Measurements from ENCODE around the gene MANBA. TPM values are rescaled to one million over a fixed set of nuclear protein-coding genes. Genes with fewer than 3 reads are reported as not detected.
A peak's percentile ranks its signal among the peaks of the same experiment; 100 is the strongest.
"Not testable (repeated sequence)": the region's sequence is repeated elsewhere in the genome, so short reads cannot be mapped to it uniquely, and the experiment has no call there.

The MANBA gene
- polyA plus RNA-seq, 1 donor from 2014 or later = 32.4 TPM

GRCh38 chr4:102722740-102723139 lies 38.0 kb downstream of the MANBA start:
- H3K4me1 Mint-ChIP-seq = peaks cover 3 to 5% (median 4%) of the 10 kb centered on the region in 3 donors
- H3K9me3 Mint-ChIP-seq = peaks cover 0 to 3% (median 0%) of the 10 kb centered on the region in 3 donors
- H3K27me3 Mint-ChIP-seq = no peaks in the 10 kb centered on the region
- H3K27ac Mint-ChIP-seq = no peak overlapping the region
- H3K4me3 Mint-ChIP-seq = no peak overlapping the region
- peaks cover 17% of the 10 kb centered on the region for H3K36me3 Mint-ChIP-seq

DNA sequence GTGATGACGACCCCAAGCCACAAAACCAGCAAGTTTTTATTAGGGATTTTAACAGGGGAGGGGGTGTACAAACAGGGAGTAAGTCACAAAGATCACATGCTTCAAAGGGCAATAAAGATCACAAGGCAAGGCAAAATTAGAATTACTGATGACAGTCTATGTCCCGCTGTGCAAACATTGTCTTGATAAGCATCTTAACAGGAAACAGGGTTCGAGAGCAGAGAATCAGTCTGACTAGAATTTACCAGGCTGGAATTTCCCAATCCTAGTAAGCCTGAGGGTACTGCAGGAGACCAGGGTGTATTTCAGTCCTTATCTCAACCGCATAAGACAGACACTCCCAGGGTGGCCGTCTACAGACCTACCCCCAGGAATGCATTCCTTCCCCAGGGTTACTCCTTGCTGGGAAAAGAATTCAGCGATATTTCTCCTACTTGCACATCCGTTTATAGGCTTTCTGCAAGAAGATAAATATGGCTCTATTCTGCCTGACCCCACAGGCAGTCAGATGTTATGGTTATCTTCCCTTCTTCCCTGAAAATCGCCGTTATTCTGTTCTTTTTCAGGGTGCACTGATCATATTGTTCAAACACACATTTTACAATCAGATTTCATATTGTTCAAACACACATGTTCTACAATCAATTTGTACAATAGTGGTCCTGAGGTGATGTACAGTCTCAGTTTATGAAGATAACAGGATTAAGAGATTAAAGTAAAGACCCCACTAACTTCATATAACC lies 41.8 kb downstream of the MANBA start:
- peak overlapping the region in 1 of 3 donors; percentile 67 for H3K27ac Mint-ChIP-seq
- not testable (repeated sequence) for H3K4me1 Mint-ChIP-seq, H3K4me3 Mint-ChIP-seq, H3K9me3 Mint-ChIP-seq, H3K27me3 Mint-ChIP-seq
- peaks cover 11% of the 10 kb centered on the region for H3K36me3 Mint-ChIP-seq

DNA sequence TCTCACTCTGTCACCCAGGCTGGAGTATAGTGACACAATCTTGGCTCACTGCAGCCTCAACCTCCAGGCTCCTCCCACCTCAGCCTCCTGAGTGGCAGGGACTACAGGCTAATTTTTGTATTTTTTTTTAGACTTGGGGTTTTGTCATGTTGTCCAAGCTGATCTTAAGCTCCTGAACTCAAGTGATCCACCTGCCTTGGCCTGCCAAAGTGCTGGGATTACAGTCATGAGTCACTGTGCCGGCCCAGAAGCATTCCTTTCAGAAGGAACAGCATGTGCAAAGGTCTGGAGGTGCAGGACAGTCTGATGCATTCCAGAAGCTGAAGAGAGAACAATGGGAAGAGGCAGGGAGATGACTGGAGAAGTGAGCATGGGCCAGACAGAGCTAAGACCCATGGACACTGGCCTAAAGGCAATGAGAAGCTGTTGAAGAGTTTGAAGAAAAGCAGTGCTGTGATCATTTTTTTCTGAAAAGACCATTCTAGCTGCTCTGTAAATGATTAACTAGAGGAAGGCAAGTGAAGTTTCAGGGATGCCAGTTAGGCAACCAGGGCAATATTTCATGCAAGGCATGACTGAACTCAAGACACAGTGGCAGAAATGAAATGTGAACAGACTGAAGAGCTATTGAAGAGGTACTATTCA lies 43.2 kb downstream of the MANBA start:
- Mint-ChIP-seq H3K36me3 (peaks cover 11% of the 10 kb centered on the region), H3K4me3 (peak overlapping the region in 1 of 4 donors; percentile 3), H3K27me3 (no peaks in the 10 kb centered on the region), H3K4me1 (no peaks in the 10 kb centered on the region), H3K27ac (no peak overlapping the region), H3K9me3 (peaks cover 0 to 2% (median 0%) of the 10 kb centered on the region in 3 donors)

GRCh38 chr4:102715057-102715456 lies 45.7 kb downstream of the MANBA start:
- peaks cover 0 to 2% (median 0%) of the 10 kb centered on the region in 3 donors for H3K9me3 Mint-ChIP-seq
- H3K27me3 Mint-ChIP-seq = no peaks in the 10 kb centered on the region
- H3K27ac Mint-ChIP-seq = no peak overlapping the region
- peaks cover 22% of the 10 kb centered on the region for H3K36me3 Mint-ChIP-seq
- H3K4me3 Mint-ChIP-seq = no peak overlapping the region
- H3K4me1 Mint-ChIP-seq = peaks cover 5 to 12% (median 7%) of the 10 kb centered on the region in 3 donors

DNA sequence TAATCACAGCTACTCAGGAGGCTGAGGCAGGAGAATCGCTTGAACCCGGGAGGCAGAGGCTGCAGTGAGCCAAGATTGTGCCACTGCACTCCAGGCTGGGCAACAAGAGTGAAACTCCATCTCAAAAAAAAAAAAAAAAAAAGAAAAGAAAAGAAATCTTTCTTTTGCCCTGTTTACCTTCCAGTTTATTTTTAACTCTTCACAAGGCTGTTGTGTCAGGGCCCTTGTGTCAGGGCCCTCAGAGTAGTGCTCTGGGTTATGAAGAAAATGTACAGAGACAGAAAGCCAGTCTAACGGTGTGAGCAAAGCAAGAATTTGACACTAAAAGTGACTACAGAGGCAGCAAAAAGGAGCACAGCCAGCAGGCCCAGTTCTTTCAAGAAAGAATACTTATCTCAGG lies 47.0 kb downstream of the MANBA start:
- H3K27ac Mint-ChIP-seq, H3K27me3 Mint-ChIP-seq, H3K9me3 Mint-ChIP-seq, H3K4me3 Mint-ChIP-seq: not testable (repeated sequence)
- peaks cover 21% of the 10 kb centered on the region for H3K36me3 Mint-ChIP-seq
- peaks cover 12 to 22% (median 16%) of the 10 kb centered on the region in 3 donors for H3K4me1 Mint-ChIP-seq

DNA sequence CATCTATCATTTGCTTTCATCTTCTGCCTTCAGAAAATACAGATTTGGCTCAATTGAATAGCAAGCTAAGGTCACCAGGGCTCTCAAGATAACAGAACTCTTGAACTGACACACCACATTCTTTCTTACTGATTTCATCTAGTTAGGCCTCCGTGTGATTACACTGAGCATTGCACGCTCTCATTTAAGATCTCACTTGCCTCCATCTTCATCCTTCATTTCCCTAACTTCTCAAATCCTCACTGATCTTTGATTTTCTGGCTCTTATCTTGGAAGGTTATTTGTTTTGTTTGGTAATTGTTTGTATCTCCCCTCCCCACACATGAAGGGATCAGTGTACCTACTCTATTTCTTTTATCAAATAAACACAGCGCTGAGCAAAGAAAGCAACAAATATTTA lies 47.7 kb downstream of the MANBA start:
- no peak overlapping the region for H3K27ac Mint-ChIP-seq
- H3K36me3 Mint-ChIP-seq = peaks cover 22% of the 10 kb centered on the region
- peaks cover 13 to 26% (median 18%) of the 10 kb centered on the region in 3 donors for H3K4me1 Mint-ChIP-seq
- H3K4me3 Mint-ChIP-seq = no peak overlapping the region
- H3K9me3 Mint-ChIP-seq = no peaks in the 10 kb centered on the region
- no peaks in the 10 kb centered on the region for H3K27me3 Mint-ChIP-seq

DNA sequence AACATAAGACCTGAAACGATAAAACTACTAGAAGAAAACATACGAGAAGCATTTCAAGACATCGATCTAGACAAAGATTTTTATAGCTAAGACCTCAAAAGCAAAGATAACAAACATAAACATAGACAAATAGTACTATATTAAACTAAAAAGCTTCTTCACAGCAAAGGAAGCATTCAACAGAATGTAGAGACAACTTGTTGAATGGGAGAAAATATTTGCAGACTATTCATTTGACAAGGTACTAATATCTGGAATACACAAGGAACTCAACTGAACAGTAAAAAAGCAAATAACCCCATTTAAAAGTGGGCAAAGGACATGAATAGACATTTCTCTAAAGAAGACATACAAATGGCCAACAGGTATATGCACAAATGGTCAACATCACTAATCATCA lies 49.8 kb downstream of the MANBA start:
- Mint-ChIP-seq H3K9me3 (peaks cover 0 to 4% (median 1%) of the 10 kb centered on the region in 3 donors), H3K4me1 (peaks cover 14 to 26% (median 18%) of the 10 kb centered on the region in 3 donors), H3K27ac (no peak overlapping the region), H3K36me3 (peaks cover 28% of the 10 kb centered on the region), H3K27me3 (no peaks in the 10 kb centered on the region), H3K4me3 (no peak overlapping the region)

DNA sequence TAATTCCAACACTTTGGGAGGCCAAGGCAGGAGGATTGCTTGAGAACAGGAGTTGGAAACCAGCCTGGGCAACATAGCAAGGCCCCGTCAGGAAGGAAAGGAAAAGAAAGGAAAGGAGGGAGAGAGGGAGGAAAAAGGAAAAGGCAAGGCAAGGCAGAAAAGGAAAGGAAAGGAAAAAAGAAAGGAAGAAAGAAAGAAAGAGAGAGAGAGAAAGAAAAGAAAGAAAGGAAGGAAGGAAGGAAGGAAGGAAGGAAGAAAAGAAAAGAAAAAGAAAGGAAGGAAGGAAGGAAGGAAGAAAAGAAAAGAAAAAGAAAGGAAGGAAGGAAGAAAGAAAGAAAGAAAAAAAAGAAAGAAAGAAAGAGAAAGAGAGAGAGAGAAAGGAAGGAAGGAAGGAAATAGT lies 51.7 kb downstream of the MANBA start:
- peaks cover 14 to 26% (median 18%) of the 10 kb centered on the region in 3 donors for H3K4me1 Mint-ChIP-seq
- H3K9me3 Mint-ChIP-seq, H3K4me3 Mint-ChIP-seq, H3K27me3 Mint-ChIP-seq: not testable (repeated sequence)
- peak overlapping the region in 1 of 3 donors; percentile 16 for H3K27ac Mint-ChIP-seq
- H3K36me3 Mint-ChIP-seq = peaks cover 30% of the 10 kb centered on the region

- Mint-ChIP-seq H3K36me3 (peaks cover 32% of the 10 kb centered on the region), H3K27ac (no peak overlapping the region), H3K9me3 (peaks cover 0 to 4% (median 1%) of the 10 kb centered on the region in 3 donors), H3K4me3 (no peak overlapping the region), H3K27me3 (no peaks in the 10 kb centered on the region), H3K4me1 (peaks cover 14 to 26% (median 18%) of the 10 kb centered on the region in 3 donors)
These were observed 53.6 kb downstream of the MANBA start for GRCh38 chr4:102707150-102707549.

GRCh38 chr4:102705391-102705935 lies 55.3 kb downstream of the MANBA start:
- H3K27ac Mint-ChIP-seq = no peak overlapping the region
- peaks cover 10 to 17% (median 11%) of the 10 kb centered on the region in 3 donors for H3K4me1 Mint-ChIP-seq
- H3K4me3 Mint-ChIP-seq = no peak overlapping the region
- H3K9me3 Mint-ChIP-seq = peaks cover 0 to 4% (median 1%) of the 10 kb centered on the region in 3 donors
- H3K27me3 Mint-ChIP-seq = no peaks in the 10 kb centered on the region
- H3K36me3 Mint-ChIP-seq = peaks cover 22% of the 10 kb centered on the region

GRCh38 chr4:102696758-102697157 lies 64.0 kb downstream of the MANBA start:
- Mint-ChIP-seq H3K27ac (no peak overlapping the region), H3K4me3 (no peak overlapping the region), H3K9me3 (no peaks in the 10 kb centered on the region), H3K4me1 (peaks cover 0 to 2% (median 0%) of the 10 kb centered on the region in 3 donors), H3K36me3 (peaks cover 8% of the 10 kb centered on the region), H3K27me3 (no peaks in the 10 kb centered on the region)

DNA sequence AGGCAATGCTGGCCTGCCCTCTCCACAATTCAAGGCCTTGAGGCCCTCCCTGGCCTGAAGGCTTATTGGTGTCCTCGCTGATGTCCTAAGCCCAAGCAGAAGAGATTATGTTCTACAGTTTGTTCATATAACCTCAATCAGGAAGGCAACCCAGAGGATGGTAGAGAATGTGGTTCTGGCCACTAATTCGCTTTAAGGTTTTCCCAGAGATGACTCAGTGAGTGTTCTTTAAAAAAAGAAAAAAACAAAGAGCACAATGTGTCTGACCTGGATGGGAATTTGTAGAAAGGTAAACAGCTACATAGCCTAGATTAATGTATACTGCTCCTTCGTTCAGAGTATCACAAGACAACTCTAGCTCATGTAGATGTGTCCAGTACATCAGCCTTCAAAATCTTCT lies 66.0 kb downstream of the MANBA start:
- H3K9me3 Mint-ChIP-seq = no peaks in the 10 kb centered on the region
- no peak overlapping the region for H3K4me3 Mint-ChIP-seq
- H3K4me1 Mint-ChIP-seq = peaks cover 0 to 2% (median 0%) of the 10 kb centered on the region in 3 donors
- no peaks in the 10 kb centered on the region for H3K27me3 Mint-ChIP-seq
- peaks cover 9% of the 10 kb centered on the region for H3K36me3 Mint-ChIP-seq
- no peak overlapping the region for H3K27ac Mint-ChIP-seq

DNA sequence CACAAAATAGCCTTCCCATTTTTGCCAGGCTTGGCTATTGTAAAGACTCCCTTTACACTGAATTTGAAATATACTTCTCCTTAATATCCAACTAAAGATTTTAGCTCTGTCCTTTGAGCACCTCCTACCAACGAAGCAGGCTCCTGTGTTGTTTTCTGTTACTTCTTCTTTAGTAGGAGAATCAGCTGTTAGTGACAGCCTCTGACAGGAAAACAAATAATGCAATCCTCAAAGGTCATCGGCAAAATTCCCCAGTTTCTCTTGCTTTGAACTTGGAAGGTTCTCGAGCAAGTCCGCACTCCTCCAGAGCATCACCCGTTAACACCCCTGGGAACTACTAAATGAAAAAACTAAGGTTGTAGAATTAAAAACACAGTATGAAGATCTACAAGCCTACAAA lies 66.9 kb downstream of the MANBA start:
- Mint-ChIP-seq H3K27me3 (no peaks in the 10 kb centered on the region), H3K27ac (no peak overlapping the region), H3K36me3 (peaks cover 9% of the 10 kb centered on the region), H3K4me3 (no peak overlapping the region), H3K4me1 (peaks cover 0 to 2% (median 2%) of the 10 kb centered on the region in 3 donors), H3K9me3 (no peaks in the 10 kb centered on the region)

GRCh38 chr4:102693262-102693850 lies 67.4 kb downstream of the MANBA start:
- Mint-ChIP-seq H3K27ac (peak overlapping the region in 1 of 3 donors; percentile 40), H3K9me3 (no peaks in the 10 kb centered on the region)

DNA sequence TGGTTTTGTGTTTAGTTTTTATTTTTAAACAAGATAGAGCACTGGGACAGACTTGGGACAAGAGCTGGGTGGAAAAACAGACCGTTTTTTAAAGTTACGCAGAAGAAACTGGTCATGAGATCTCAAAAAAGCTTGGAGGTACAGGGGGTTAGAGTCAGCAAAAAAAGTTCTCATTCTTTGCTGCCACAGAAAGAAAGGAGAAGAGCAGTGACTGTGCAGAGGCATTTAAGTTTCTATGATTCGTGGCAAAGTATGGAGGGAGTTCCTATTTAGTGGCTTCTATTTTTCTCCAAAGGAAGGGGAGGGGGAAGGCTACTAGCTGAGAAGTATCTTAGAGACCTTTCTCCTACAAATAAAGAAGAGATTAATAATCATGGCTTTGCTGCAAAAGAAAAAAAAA lies 68.3 kb downstream of the MANBA start:
- H3K9me3 Mint-ChIP-seq = no peaks in the 10 kb centered on the region
- peaks cover 9% of the 10 kb centered on the region for H3K36me3 Mint-ChIP-seq
- peaks cover 0 to 2% (median 2%) of the 10 kb centered on the region in 3 donors for H3K4me1 Mint-ChIP-seq
- no peaks in the 10 kb centered on the region for H3K27me3 Mint-ChIP-seq
- H3K27ac Mint-ChIP-seq = peak overlapping the region in 1 of 3 donors; percentile 4
- H3K4me3 Mint-ChIP-seq = no peak overlapping the region

More at GRCh38 chr4:102693262-102693850, 67.4 kb downstream of the MANBA start:
- Mint-ChIP-seq H3K36me3 (peaks cover 9% of the 10 kb centered on the region), H3K27me3 (no peaks in the 10 kb centered on the region), H3K4me1 (peaks cover 0 to 2% (median 2%) of the 10 kb centered on the region in 3 donors), H3K4me3 (no peak overlapping the region)
